ENCODE data around the gene CTDNEP1. TPM values are rescaled to one million over a fixed set of nuclear protein-coding genes. Genes with fewer than 3 reads are reported as not detected.

The CTDNEP1 gene
- total RNA-seq, 1 donor, result 31.8 TPM

GRCh38 chr17:7234083-7234951 is 17.2 kb downstream of the CTDNEP1 start, which contains the start of gene DVL2:
Gene DVL2 (minus strand): TSS chr17:7234517. CDS start chr17:7234262, 255 bp downstream.
- H3K4me2 ChIP-seq (ENCODE audit: insufficient read depth, low read length), result peak within 1 kb of the TSS; percentile 92
- peak within 1 kb of the TSS; percentile 77 for H3K27ac ChIP-seq (ENCODE audit: low read depth, low read length)
- H3K27me3 ChIP-seq (ENCODE audit: insufficient read depth, low read length), result no peaks in the 10 kb centered on the region
- H3K4me1 ChIP-seq (ENCODE audit: insufficient read depth, low read length), result peaks cover 25% of the 10 kb centered on the region
- peaks cover 39% of the 10 kb centered on the region for H4K20me1 ChIP-seq (ENCODE audit: insufficient read depth, low read length)
- DNase-seq (ENCODE audit: insufficient read length, low spot score, missing footprints), result peak; percentile 100
- H2AFZ ChIP-seq (ENCODE audit: low read length), result peak within 1 kb of the TSS; percentile 53
- H3K79me2 ChIP-seq (ENCODE audit: insufficient read depth, low read length), result peaks cover 92% of the 10 kb centered on the region
- H3K9me3 ChIP-seq (ENCODE audit: low read depth, low read length), result no peaks in the 10 kb centered on the region
- H3K4me3 ChIP-seq (ENCODE audit: insufficient read depth, low read length), result peak within 1 kb of the TSS; percentile 80
- peaks cover 37% of the 10 kb centered on the region for H3K36me3 ChIP-seq (ENCODE audit: insufficient read depth, low read length)
- no peak for TF ChIP-seq CTCF (IDR thresholded peaks at IDR 0.05; ENCODE audit: extremely low read depth, low read depth, low read length)

- TF ChIP-seq CTCF (IDR thresholded peaks at IDR 0.05; ENCODE audit: extremely low read depth, low read depth, low read length), result no peak
- peak overlapping the region; percentile 77 for H3K27ac ChIP-seq (ENCODE audit: low read depth, low read length)
- H3K4me3 ChIP-seq (ENCODE audit: insufficient read depth, low read length), result peak overlapping the region; percentile 80
- peaks cover 43% of the 10 kb centered on the region for H3K36me3 ChIP-seq (ENCODE audit: insufficient read depth, low read length)
- peak overlapping the region; percentile 53 for H2AFZ ChIP-seq (ENCODE audit: low read length)
- DNase-seq (ENCODE audit: insufficient read length, low spot score, missing footprints), result peak; percentile 93
- H3K4me1 ChIP-seq (ENCODE audit: insufficient read depth, low read length), result peaks cover 25% of the 10 kb centered on the region
- peaks cover 39% of the 10 kb centered on the region for H4K20me1 ChIP-seq (ENCODE audit: insufficient read depth, low read length)
- H3K27me3 ChIP-seq (ENCODE audit: insufficient read depth, low read length), result no peaks in the 10 kb centered on the region
- peak overlapping the region; percentile 92 for H3K4me2 ChIP-seq (ENCODE audit: insufficient read depth, low read length)
- no peaks in the 10 kb centered on the region for H3K9me3 ChIP-seq (ENCODE audit: low read depth, low read length)
- H3K79me2 ChIP-seq (ENCODE audit: insufficient read depth, low read length), result peaks cover 92% of the 10 kb centered on the region
These were observed 17.8 kb downstream of the CTDNEP1 start for GRCh38 chr17:7233701-7234082.

- no peak for DNase-seq (ENCODE audit: insufficient read length, low spot score, missing footprints)
- peaks cover 55% of the 10 kb centered on the region for H3K36me3 ChIP-seq (ENCODE audit: insufficient read depth, low read length)
- no peaks in the 10 kb centered on the region for H3K27me3 ChIP-seq (ENCODE audit: insufficient read depth, low read length)
- TF ChIP-seq CTCF (IDR thresholded peaks at IDR 0.05; ENCODE audit: extremely low read depth, low read depth, low read length), result no peak
- peaks cover 21% of the 10 kb centered on the region for H3K4me1 ChIP-seq (ENCODE audit: insufficient read depth, low read length)
- peaks cover 37% of the 10 kb centered on the region for H4K20me1 ChIP-seq (ENCODE audit: insufficient read depth, low read length)
- H3K79me2 ChIP-seq (ENCODE audit: insufficient read depth, low read length), result peaks cover 86% of the 10 kb centered on the region
- no peak overlapping the region for H3K27ac ChIP-seq (ENCODE audit: low read depth, low read length)
- H3K4me3 ChIP-seq (ENCODE audit: insufficient read depth, low read length), result no peak overlapping the region
- no peak overlapping the region for H2AFZ ChIP-seq (ENCODE audit: low read length)
- peak overlapping the region; percentile 92 for H3K4me2 ChIP-seq (ENCODE audit: insufficient read depth, low read length)
- no peaks in the 10 kb centered on the region for H3K9me3 ChIP-seq (ENCODE audit: low read depth, low read length)
These were observed 19.4 kb downstream of the CTDNEP1 start for GRCh38 chr17:7232114-7232513.

GRCh38 chr17:7229504-7229903 is 22.0 kb downstream of the CTDNEP1 start:
- TF ChIP-seq CTCF (IDR thresholded peaks at IDR 0.05; ENCODE audit: extremely low read depth, low read depth, low read length), result no peak
- peaks cover 27% of the 10 kb centered on the region for H4K20me1 ChIP-seq (ENCODE audit: insufficient read depth, low read length)
- H3K27ac ChIP-seq (ENCODE audit: low read depth, low read length), result no peak overlapping the region
- no peak overlapping the region for H3K4me2 ChIP-seq (ENCODE audit: insufficient read depth, low read length)
- H3K4me3 ChIP-seq (ENCODE audit: insufficient read depth, low read length), result no peak overlapping the region
- peaks cover 3% of the 10 kb centered on the region for H3K4me1 ChIP-seq (ENCODE audit: insufficient read depth, low read length)
- peaks cover 63% of the 10 kb centered on the region for H3K79me2 ChIP-seq (ENCODE audit: insufficient read depth, low read length)
- no peak overlapping the region for H2AFZ ChIP-seq (ENCODE audit: low read length)
- no peaks in the 10 kb centered on the region for H3K9me3 ChIP-seq (ENCODE audit: low read depth, low read length)
- DNase-seq (ENCODE audit: insufficient read length, low spot score, missing footprints), result no peak
- peaks cover 47% of the 10 kb centered on the region for H3K36me3 ChIP-seq (ENCODE audit: insufficient read depth, low read length)
- H3K27me3 ChIP-seq (ENCODE audit: insufficient read depth, low read length), result no peaks in the 10 kb centered on the region

All from osteoblast (primary cell).